Gastroesophageal sphincter (tissue), 4 donors: Measurements from ENCODE around the gene CSNK2B. TPM values are rescaled to one million over a fixed set of nuclear protein-coding genes. Genes with fewer than 3 reads are reported as not detected.

Experiments used
- ATAC-seq: fragments of 150-250 bp; one replicate; pipeline ENCODE4 v1.9.1; 2016; ENCODE audit warnings: mild to moderate bottlenecking, moderate library complexity
- H3K27ac ChIP-seq, 4 donors: fragments of 200-600 bp; sonication (generic) in 3 of 4; 1 replicate in 3 of 4; 2 replicates in 1 of 4; pipeline ENCODE4 v1.5.1; 2016 to 2019
- H3K27me3 ChIP-seq: fragments of 200-600 bp; sonication (generic); one replicate; pipeline ENCODE4 v1.5.1; 2019
- H3K36me3 ChIP-seq, 2 donors: fragments of 200-600 bp; sonication (generic); one replicate each; pipeline ENCODE4 v1.5.1; 2019; ENCODE audit warnings: control low read depth in 1 of 2
- H3K4me1 ChIP-seq, 3 donors: fragments of 200-600 bp; sonication (generic); 1 replicate in 2 of 3; 2 replicates in 1 of 3; pipeline ENCODE4 v1.5.1; 2016 to 2019; ENCODE audit warnings: control low read depth in 2 of 3
- H3K4me3 ChIP-seq, 2 donors: fragments of 200-600 bp; sonication (generic); one replicate each; pipeline ENCODE4 v1.5.1; 2019; ENCODE audit warnings: mild to moderate bottlenecking in 1 of 2, moderate library complexity in 1 of 2
- H3K9me3 ChIP-seq, 3 donors: fragments of 200-600 bp; sonication (generic); one replicate each; pipeline ENCODE4 v1.5.1; 2017 to 2019; ENCODE audit warnings: control low read depth in 2 of 3
- EP300 ChIP-seq: sonication (generic); formaldehyde crosslinking; IDR thresholded peaks from one replicate; pipeline ENCODE4 v1.6.1; 2017; ENCODE audit warnings: antibody characterized with exemption, mild to moderate bottlenecking
- POLR2A ChIP-seq, 2 donors: fragments of 450-650 bp; IDR thresholded peaks; one replicate each; pipeline ENCODE4 v1.6.1; 2017; ENCODE audit warnings: antibody characterized with exemption in 2 of 2, mild to moderate bottlenecking in 2 of 2, moderate library complexity in 1 of 2
- POLR2AphosphoS5 ChIP-seq: sonication (generic); formaldehyde crosslinking; IDR thresholded peaks from one replicate; pipeline ENCODE4 v1.6.1; 2017; ENCODE audit warnings: antibody characterized with exemption
- WGBS, 2 donors: methylation state at CpG; one replicate each; pipeline ENCODE4 v1.1.5; 2018; ENCODE audit warnings: low coverage in 1 of 2; 5-methylcytosine and 5-hydroxymethylcytosine counted together
- total RNA-seq, 4 donors: library from RNA; depleted of rRNA; stranded (reverse); fragments of >200 nt; gene quantifications; one replicate each; pipeline ENCODE4 v1.1.0, GENCODE V29; 2016
- TF ChIP-seq, protein P1 (sequence below), 4 experiments: fragments of 200-600 bp in 2 of 4; fragments of 450-650 bp in 2 of 4; sonication (generic) in 1 of 4; IDR thresholded peaks; one replicate each; pipeline ENCODE4 v1.5.1; 2017 to 2019; ENCODE audit warnings: antibody characterized with exemption in 4 of 4, mild to moderate bottlenecking in 2 of 4, moderate library complexity in 2 of 4

Gene CSNK2B
- total RNA-seq, 4 donors from 2014 or later, result 162 to 197 (median 167) TPM

DNA sequence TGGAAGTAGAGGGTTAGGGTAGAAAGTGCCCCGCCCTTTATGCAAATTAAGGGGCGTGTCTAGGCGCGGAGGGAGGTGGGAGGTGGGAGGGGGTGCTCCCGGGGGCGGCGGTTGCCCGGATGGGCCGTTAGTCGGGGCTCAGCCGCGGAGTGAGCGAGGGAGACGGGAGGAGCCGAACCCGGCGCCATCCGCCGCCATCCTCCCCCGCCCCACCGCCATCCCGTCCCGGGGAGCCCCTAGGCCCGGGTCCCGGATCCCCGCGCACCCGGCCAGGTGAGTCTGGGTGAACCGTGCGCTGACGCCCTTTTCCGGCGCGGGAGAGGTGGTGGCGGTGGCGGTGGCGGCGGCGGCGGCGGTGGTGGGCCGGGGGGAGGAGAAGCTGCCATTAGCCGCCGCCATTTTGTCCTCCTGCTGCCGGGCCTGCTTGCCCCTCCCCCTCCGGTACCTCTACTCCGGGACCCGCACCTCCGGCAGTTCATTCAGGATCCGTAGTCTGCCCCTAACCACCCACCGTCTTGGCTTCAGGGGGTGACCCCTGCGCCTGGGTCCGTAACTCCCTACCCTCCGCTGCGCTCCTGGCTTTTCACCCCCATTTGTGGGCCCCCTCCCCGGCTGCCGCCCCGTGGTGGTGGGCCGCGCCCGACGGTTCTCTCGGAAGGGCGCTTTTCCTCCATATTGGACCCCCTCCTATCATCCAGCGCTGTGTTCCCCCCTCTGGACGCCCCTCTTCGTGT, 45.1 kb upstream of the CSNK2B start, which contains the start of gene PRRC2A:
TSS of gene PRRC2A (plus strand) at position 130 of the 734 bp plus-strand sequence. CDS start 2,075 bp downstream, outside the sequence.
- H3K27ac ChIP-seq, result peak within 1 kb of the TSS; percentile 82 to 98 (median 94)

DNA sequence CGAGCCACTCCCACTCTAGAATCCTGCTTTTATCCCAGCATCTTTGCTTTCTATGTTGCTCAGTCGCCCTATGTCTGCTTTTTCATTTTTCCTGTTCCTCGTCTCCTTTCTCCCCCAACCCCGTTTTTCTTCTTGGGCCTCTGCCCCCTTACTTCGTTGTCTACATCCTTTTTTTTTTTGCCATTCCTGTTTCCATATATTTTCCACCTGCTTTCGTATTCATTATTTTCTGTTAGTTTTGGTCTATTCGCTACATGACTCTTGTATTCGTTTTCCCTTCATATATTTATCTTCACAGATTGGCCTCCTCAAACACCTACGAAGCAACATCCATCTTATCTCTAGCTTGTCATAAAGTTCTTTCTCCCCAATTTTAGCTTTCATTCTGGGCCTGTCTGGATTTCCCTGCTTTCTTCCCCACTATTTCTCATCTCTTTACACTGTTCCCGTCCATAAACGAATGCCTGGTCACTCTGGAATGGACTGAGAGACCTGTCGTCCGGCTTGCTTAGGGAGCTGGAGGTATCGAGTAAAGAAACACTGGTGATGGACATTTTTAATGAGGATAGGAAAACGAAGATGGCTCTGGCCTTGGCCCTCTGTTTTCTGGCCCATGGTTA, 44.5 kb upstream of the CSNK2B start:
- Histone ChIP-seq H3K4me3 (peak overlapping the region; percentile 54 to 85), H3K4me1 (peaks cover 0 to 25% (median 8%) of the 10 kb centered on the region in 3 donors), H3K36me3 (peaks cover 0 to 39% of the 10 kb centered on the region in 2 donors), H3K27me3 (no peaks in the 10 kb centered on the region), H3K9me3 (no peaks in the 10 kb centered on the region), H3K27ac (peak overlapping the region; percentile 71 to 98 (median 94))
- WGBS, 2 donors, result 0 to 3% methylated on average over 5 to 15 of the region's 15 CpGs
- no peak for ATAC-seq
- TF ChIP-seq, protein P1, sequence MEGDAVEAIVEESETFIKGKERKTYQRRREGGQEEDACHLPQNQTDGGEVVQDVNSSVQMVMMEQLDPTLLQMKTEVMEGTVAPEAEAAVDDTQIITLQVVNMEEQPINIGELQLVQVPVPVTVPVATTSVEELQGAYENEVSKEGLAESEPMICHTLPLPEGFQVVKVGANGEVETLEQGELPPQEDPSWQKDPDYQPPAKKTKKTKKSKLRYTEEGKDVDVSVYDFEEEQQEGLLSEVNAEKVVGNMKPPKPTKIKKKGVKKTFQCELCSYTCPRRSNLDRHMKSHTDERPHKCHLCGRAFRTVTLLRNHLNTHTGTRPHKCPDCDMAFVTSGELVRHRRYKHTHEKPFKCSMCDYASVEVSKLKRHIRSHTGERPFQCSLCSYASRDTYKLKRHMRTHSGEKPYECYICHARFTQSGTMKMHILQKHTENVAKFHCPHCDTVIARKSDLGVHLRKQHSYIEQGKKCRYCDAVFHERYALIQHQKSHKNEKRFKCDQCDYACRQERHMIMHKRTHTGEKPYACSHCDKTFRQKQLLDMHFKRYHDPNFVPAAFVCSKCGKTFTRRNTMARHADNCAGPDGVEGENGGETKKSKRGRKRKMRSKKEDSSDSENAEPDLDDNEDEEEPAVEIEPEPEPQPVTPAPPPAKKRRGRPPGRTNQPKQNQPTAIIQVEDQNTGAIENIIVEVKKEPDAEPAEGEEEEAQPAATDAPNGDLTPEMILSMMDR (IDR thresholded peaks at IDR 0.05), result no peak
- no peak for TF ChIP-seq POLR2AphosphoS5
- no peak for TF ChIP-seq POLR2A (IDR thresholded peaks at IDR 0.05)
- TF ChIP-seq EP300, result no peak

More for the DNA sequence above, 45.1 kb upstream of the CSNK2B start, which contains the start of gene PRRC2A:
- H3K27me3 ChIP-seq, result no peaks in the 10 kb centered on the region
- WGBS, 2 donors, result 0 to 1% methylated on average over 3 to 15 of the region's 67 CpGs
- H3K4me1 ChIP-seq, result peaks cover 0 to 25% (median 8%) of the 10 kb centered on the region in 3 donors
- peak; percentile 20 for TF ChIP-seq POLR2AphosphoS5
- TF ChIP-seq POLR2A (IDR thresholded peaks at IDR 0.05), result peak; percentile 75 to 76
- TF ChIP-seq EP300, result no peak
- no peaks in the 10 kb centered on the region for H3K9me3 ChIP-seq
- ATAC-seq, result peak; percentile 83
- H3K4me3 ChIP-seq, result peak within 1 kb of the TSS; percentile 54 to 85
- peaks cover 0 to 32% of the 10 kb centered on the region in 2 donors for H3K36me3 ChIP-seq

DNA sequence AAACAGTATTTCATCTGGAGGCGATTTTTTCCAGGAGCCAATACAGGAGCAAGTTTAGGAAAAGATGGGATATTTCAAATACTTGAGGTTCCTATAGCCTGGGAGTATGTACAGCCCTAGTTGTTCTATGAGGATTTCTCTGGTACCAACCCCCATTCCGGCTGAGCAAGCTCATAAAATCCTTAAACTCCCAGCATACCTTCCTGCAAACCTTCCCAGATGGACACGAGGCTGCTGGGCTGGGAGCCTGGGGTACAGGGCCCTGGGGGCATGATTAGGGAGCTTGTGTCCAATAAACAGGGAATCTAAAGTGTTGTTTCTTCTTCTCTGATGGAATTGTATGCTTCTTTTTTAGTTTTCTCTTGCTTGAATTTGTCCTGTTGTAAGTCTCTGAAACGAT, 43.9 kb upstream of the CSNK2B start:
- 16 to 38% methylated on average over 4 of the region's 4 CpGs for WGBS, 2 donors
- Histone ChIP-seq H3K36me3 (peaks cover 0 to 45% of the 10 kb centered on the region in 2 donors), H3K4me1 (peaks cover 0 to 25% (median 8%) of the 10 kb centered on the region in 3 donors), H3K27me3 (no peaks in the 10 kb centered on the region), H3K27ac (peak overlapping the region; percentile 71 to 98 (median 94)), H3K9me3 (no peaks in the 10 kb centered on the region), H3K4me3 (peak overlapping the region; percentile 54 to 85)
- no peak for TF ChIP-seq POLR2A (IDR thresholded peaks at IDR 0.05)
- TF ChIP-seq POLR2AphosphoS5, result no peak
- TF ChIP-seq EP300, result no peak
- TF ChIP-seq, protein P1 (IDR thresholded peaks at IDR 0.05), result no peak
- no peak for ATAC-seq

DNA sequence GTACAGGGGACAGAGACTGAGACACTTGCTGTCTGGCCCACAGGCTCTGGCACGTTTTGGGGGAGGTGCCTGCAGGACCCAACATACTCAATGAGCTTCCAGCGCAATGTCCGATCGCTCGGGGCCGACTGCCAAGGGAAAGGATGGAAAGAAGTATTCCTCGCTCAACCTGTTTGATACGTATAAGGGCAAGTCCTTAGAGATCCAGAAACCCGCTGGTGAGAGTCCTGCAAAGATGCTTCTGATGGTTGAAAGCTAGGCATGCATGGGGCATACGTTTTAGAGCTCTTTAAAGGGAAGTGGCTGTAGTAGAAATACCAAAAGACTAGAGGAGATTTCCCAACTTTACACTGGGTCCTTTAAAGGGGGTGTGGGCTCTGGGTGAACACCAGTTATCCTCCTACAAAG, 43.2 kb upstream of the CSNK2B start:
- peaks cover 0 to 52% of the 10 kb centered on the region in 2 donors for H3K36me3 ChIP-seq
- no peaks in the 10 kb centered on the region for H3K9me3 ChIP-seq
- H3K27ac ChIP-seq, result peak overlapping the region; percentile 71 to 98 (median 94)
- H3K4me1 ChIP-seq, result peaks cover 0 to 25% (median 8%) of the 10 kb centered on the region in 3 donors
- 10 to 29% methylated on average over 1 to 2 of the region's 10 CpGs for WGBS, 2 donors
- no peaks in the 10 kb centered on the region for H3K27me3 ChIP-seq
- no peak for ATAC-seq
- no peak overlapping the region for H3K4me3 ChIP-seq
- no peak for TF ChIP-seq EP300
- no peak for TF ChIP-seq POLR2A (IDR thresholded peaks at IDR 0.05)
- TF ChIP-seq POLR2AphosphoS5, result no peak
- TF ChIP-seq, protein P1 (IDR thresholded peaks at IDR 0.05), result no peak

DNA sequence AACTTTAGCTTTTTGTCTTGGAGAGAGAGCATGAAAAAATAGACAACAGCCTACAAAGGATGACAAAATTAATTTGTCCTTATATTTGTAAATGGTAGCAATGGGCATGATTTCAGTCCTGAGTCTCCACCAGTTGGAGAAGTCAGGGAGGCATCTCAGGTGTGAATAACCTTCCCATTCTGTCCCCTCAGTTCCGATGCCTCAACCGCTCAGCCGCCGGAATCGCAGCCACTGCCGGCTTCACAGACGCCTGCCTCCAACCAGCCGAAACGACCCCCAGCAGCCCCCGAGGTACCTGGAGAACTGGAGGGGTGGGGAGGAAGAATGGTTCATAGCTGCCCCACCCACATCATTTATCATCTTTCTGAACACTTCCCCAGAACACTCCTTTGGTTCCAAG, 41.8 kb upstream of the CSNK2B start:
- TF ChIP-seq EP300, result no peak
- TF ChIP-seq, protein P1 (IDR thresholded peaks at IDR 0.05), result no peak
- no peak for TF ChIP-seq POLR2A (IDR thresholded peaks at IDR 0.05)
- TF ChIP-seq POLR2AphosphoS5, result no peak
- H3K27me3 ChIP-seq, result no peaks in the 10 kb centered on the region
- no peak overlapping the region for H3K4me3 ChIP-seq
- peaks cover 0 to 25% (median 8%) of the 10 kb centered on the region in 3 donors for H3K4me1 ChIP-seq
- H3K9me3 ChIP-seq, result no peaks in the 10 kb centered on the region
- no peak overlapping the region for H3K27ac ChIP-seq
- no peak for ATAC-seq
- WGBS, 2 donors, result 83% methylated on average over 9 of the region's 10 CpGs; no CpG with 5 or more reads in 1 of the 2 donors
- H3K36me3 ChIP-seq, result peaks cover 0 to 65% of the 10 kb centered on the region in 2 donors
